Cardiac septum (tissue), 1 donor: ENCODE measurements around the gene TTC34. TPM values are rescaled to one million over a fixed set of nuclear protein-coding genes. Genes with fewer than 3 reads are reported as not detected.

ENCODE experiments used
- DNase-seq: peaks from one replicate; pipeline ENCODE4 v3.0.0-alpha.2; 2020; ENCODE audit warnings: low spot score
- intact Hi-C: fragments of 100-400 bp; cut with DNase I; formaldehyde crosslinking; loops from one replicate; pipeline ENCODE4 v1.14.0; 2022
- total RNA-seq: library from RNA; stranded (reverse); fragmentation: NEBNext Ultra II Directional; extraction: Animal tissue kit (Norgen Biotek cat#: 25700); gene quantifications from one replicate; pipeline ENCODE4 v1.2.1, GENCODE V29; 2021
- donor health status: DM: no; HTN: no; CAD: no.

Gene TTC34
- total RNA-seq, 1 donor from 2014 or later = 0.35 TPM

DNA sequence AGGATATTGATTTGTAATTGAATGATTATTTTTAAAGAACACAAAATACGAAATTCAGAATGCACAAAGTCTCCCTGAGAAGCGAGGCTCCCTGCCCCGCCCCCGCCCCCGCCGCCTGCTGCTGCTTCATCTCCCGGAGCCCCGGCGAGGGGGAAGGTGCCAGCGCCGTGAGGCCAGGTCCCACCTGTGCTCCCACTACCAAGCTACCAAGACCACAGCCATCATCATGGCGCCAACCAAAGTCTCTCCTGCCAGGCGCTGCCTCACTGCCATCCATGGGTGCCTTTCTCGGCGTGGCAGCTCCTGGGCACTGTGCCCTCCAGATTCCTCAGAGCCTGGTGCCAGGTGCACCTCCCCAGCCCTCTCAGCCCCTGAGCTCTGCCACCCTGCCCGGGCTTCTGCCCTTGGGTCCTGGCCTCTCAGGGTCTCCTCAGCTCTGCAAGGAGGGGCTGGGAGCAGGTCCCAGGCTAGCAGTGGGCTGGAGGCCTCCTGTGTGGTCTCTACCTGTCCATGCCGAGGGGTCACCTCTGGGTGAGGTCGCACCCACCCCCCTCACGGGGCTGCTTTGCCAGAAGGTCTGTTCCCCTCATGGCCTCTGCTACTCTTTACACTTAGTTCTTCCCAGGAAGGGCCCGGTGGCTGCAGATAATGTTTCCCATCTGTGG, 29.4 kb upstream of the TTC34 start:
- intact Hi-C loops = no loop called here
- DNase-seq = no peak

DNA sequence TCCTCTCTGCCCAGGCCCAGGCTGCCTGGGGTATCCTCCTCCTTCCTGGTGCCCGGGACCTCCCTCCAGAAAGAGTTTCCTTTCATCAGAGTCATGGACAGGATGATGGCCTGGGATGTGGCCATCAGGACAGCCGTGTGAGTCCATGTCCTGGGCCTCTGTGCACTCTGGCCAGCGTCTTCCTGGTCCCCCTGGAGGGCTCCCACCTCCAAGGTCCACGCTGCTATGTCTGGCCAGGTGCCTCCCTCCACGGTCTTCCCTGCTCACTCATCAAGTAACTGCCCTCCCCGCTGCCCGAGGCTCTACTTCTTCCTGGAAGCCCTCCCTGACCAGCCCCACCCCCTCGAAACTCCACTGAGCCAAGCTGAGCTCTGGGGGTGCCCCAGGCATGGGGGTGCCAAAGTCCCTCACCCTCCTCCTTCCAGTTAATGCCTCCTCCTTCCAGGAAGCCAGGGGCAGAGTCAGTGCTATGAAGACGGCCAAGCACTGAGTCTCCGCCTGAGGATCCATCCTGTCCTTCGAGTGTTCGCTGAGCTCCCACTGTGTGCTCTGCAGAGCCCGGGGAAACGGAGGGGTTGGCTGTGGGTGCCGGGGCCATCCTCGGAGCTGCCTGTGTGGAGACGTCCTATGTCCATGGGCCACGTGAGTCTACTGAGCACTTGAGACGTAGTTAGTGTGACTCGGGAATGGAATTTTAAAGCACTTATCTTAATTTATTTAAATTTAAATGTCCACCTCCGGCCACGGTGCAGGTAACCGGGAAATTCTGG, 28.5 kb upstream of the TTC34 start:
- DNase-seq = no peak
- intact Hi-C loops = no loop called here

DNA sequence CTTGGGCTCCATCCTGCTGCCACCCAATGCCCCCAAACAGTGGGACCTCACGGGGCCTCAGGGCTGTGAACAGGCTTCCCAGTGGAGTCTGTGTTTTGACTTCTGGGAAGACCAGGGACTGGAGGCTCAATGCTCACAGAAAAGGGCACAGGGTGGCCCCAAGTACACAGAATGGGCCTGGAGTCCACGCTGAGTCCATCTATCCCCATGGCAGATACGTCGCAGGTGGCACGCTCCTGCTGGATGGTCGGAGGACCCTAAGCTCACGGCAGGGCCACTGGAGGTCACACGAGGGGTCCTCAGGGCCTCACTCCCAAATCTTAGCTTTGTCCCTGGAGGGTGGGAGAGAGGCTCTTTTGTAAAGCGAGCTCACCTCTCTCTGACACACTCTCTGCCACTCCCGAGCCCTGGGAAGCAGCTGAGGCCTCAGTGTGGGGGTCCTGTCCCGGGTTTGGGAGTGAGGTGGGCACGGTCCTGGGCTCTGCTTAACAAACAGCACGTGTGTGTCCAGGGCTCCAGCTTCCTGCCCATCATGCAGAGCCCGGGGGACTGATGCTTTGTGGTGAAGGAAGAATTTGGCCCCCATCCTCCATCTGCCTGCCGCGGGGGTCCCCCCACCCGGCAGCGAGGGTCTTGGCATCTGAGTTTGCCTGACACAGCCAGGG, 27.2 kb upstream of the TTC34 start:
- intact Hi-C loops = no loop called here
- DNase-seq = no peak

DNA sequence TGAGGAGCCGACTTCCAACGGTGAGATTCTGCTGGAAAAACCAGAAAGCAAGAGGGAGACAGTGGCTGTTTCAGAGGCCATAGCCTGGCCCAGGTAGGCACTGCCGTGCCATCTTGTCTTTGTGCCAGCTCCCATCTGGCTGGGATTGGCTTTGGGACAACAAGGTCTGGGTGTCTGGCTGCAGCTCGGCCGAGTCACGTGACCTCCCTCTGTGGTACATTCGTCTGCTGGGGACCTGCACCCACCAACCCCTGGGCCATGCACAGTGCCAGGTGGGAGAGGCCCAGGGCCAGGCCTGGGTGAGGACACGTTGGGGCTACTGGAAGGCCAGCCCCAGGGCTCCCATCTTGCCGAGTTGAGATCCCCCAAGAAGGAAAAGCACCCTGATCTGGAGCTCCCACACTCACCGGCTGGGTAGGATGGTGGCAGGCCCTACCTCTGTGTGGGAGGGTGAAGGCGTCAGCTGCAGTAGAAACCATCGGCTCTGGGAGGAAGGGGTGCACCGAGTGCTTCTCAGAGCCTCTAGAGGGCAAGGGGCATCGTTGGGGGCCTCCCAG, 25.3 kb upstream of the TTC34 start:
- no peak for DNase-seq
- intact Hi-C loops = no loop called here

- no peak for DNase-seq
Observed at GRCh38 chr1:2826316-2826715, 24.8 kb upstream of the TTC34 start.

GRCh38 chr1:2825487-2826189, 24.1 kb upstream of the TTC34 start:
- intact Hi-C loops = no loop called here

More at GRCh38 chr1:2826316-2826715, 24.8 kb upstream of the TTC34 start:
- intact Hi-C loops = no loop called here

DNA sequence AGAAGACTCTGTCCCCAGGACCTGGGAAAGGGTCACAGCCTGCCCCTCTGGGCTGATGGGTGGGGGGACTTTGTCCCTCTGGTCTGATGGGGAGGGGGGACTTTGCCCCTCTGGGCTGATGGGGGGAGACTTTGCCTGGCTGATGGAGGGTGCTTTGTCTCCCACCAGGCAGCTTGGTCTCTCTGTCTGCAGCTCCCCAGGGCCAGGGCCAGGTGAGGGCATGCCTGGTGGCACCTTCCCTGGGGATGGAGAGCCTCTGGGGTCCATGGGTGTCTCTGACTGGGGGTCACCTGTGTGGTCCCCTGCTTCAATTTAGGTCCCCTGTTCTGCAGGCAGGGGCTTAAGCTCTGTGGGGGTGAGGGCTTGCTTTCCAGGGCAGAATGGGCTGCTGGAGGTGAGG, 23.5 kb upstream of the TTC34 start:
- intact Hi-C loops = no loop called here
- no peak for DNase-seq

More at GRCh38 chr1:2825487-2826189, 24.1 kb upstream of the TTC34 start:
- DNase-seq = no peak

DNA sequence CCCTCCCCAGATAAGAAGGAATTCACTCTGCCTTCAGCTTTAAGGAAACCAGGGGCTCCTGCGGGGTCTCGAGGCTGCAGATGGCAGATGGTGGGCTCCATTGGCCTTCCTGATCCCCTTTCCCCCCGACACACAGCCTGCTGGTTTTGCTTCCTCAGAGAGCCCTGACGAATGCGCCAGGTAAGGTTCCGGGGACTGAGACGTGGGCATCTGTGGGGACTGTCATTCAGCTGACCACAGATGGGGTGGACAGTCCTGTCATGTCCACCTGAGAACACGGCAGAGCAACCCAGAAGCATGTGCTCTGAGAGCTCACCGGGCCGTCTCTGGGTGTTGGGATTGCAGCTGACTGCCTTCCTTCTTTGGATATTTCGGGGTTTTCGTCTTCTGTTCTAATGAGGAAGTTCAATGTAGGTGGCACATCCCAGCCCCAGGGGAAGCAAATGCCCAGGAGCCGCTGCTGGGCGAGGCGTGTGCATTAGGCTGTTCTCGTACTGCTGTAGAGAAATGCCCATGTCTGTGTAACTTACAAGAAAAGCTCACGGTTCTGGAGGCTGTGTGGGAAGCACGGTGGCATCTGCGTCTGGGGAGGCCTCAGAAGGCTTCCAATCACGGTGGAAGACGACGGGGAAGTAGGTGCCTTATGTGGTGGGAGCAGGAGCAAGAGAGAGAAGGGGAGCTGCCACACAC, 22.6 kb upstream of the TTC34 start:
- no peak for DNase-seq
- intact Hi-C loops = loop anchor here (2.0 kb wide), 1 partner anchor 601 kb away; no protein-coding TSS in a partner anchor

- no peak for DNase-seq
- intact Hi-C loops = loop anchor here (2.0 kb wide), 1 partner anchor 602 kb away; no protein-coding TSS in a partner anchor
Observed at GRCh38 chr1:2822621-2823145, 21.2 kb upstream of the TTC34 start.

- DNase-seq = no peak
- intact Hi-C loops = loop anchor here (2.0 kb wide), 1 partner anchor 603 kb away; no protein-coding TSS in a partner anchor
Observed at GRCh38 chr1:2821966-2822620, 20.6 kb upstream of the TTC34 start.

DNA sequence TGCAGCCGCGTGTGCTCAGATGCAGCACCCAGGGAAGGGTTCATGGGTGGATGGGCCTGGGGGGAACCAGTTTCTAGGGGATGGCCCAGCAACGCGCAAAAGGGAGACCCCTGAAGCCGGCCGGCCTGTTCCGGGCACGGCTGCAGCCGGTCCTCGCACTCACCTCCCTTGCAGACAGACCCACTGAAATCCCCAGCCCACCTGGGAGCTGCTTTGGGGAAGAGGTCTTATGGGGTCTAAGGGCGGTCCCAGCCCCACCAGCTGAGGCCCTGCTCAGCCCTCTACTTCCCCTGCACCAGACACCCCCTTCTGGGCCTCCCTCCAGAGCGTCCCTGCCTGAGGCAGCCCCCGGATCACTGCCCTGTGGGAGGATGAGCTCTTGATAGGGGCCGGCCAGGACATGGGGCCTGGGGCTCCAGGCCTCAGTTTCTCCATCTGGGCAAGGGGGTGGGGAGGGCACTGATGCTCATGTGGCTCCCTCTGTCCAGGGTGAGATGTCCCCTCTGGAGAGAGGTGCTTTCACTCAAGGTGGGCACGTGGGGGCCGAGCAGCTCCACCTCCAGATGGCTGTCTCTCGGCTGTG, 20.0 kb upstream of the TTC34 start:
- intact Hi-C loops = no loop called here
- DNase-seq = no peak

DNA sequence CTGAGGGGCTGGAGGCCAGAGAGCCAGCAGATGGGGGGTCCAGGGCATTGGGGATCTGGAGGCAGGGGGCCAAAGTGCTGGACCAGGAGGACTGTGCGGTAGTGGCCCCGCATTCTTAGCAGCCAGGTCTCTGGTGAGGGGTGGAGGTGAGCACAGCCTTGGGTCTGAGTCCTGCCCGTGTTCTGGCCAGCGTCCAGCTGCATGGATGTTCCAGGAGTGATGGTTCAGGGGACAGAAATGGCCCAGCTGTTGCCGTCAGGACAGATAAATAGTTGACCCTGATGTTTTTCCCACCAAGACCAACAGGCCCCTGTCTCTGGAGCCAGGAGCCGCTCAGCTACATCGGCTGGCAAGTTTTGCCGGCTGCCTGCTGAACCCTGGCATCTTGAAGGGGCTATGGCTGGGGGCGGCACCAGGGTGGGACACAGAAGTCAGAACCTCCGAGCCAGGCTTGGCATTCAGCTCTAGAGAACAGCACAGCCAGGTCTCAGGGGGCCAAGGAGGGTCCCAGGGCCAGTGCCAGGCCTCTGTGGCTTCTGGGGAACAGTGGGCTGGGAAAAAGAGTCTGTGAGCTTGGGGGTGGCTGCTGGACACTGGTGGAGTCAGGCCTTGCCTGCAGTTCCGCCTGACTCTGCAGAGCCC, 19.4 kb upstream of the TTC34 start:
- intact Hi-C loops = no loop called here
- no peak for DNase-seq

DNA sequence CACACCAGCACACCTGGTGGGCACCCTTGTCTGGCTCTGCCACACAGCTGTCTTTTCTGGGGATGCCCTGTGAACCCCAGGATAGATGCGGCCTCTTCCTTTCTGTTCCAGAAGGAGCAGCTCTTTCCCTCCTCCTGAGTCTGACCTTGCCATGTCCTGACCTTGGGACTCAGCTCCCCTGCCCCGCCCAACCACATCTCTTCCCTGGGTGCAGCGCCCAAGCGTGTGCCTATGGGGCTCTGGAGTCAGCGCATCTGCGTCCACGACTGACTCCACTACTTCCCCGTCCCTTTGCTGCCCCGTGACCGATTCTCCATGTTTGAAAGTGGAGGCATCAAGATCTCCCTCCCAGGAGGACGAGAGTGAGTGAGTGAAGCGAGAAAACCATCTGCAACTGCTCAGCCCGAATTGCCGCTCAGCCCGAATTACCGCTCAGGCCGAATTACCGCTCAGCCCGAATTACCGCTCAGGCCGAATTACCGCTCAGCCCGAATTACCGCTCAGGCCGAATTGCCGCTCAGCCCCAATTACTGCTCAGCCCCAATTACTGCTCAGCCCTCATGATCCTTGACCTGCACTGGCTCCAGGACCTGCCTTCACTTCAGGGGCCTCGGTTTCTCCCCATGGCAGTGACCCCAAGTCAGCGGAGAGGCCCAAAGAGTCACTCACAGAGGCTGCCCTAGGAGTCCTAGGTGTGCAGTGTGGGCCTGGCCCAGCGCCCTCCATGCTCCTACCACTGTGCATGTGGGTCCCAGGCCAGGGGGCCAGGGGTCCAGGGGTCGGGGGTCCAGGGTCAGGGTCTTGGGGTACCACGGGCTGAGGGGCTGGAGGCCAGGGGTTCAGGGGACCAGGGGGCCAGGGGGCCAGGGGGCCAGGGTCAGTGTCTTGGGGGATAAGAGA, 18.6 kb upstream of the TTC34 start:
- intact Hi-C loops = no loop called here
- no peak for DNase-seq

- intact Hi-C loops = no loop called here
- no peak for DNase-seq
Observed at GRCh38 chr1:2819429-2819828, 17.9 kb upstream of the TTC34 start.

DNA sequence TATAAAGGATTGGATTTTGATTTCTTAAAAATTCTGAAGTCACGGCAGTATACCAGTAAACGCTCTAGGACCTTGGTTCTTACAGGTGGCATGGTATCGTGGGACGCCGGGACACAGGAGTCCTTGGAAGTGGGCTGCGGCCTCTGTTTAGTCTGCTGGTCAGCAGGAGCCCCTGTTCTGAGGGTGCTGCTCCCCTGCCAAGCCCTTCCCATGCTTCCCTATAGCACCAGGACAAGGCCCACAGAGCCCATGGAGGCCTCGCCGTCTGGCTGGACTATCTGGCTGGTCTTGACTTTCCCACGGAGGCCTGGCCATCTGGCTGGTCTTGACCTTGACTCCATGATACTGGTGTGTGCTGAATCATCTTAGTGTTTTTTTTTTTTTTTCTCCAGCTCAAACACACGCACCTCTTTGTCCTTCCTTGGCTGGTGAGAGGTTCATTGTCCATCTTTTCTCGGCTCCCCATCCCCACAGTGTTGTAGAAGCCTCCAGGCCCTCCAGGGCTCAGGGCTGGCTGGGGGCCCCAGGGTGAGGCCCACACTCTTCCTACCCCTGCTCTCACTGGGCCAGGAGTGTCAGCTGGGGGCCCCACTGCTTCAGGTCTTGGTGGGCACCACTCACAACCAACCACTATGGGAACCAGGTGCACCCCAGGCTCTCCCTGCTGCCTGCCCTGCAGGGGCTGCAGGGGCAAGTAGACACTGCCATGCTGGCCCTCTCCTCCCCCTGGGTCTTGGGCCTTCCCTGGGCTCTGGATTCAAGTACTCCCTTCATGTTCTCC, 16.5 kb upstream of the TTC34 start:
- intact Hi-C loops = no loop called here

GRCh38 chr1:2816786-2817185, 15.3 kb upstream of the TTC34 start:
- DNase-seq = no peak
- intact Hi-C loops = no loop called here

More for the DNA sequence above, 16.5 kb upstream of the TTC34 start:
- no peak for DNase-seq
